K562 (cell line): ENCODE data around the gene PLEKHM3. TPM values are rescaled to one million over a fixed set of nuclear protein-coding genes. Genes with fewer than 3 reads are reported as not detected.

Source experiments
- ARID1B ChIP-seq: fragments of 450-650 bp; IDR thresholded peaks from 2 replicates; pipeline ENCODE4 v1.6.1; 2016; ENCODE audit warnings: antibody characterized with exemption, mild to moderate bottlenecking, inconsistent platforms
- ATF7 ChIP-seq: fragments of 450-650 bp; IDR thresholded peaks from 2 replicates; pipeline ENCODE4 v1.7.1; 2014; ENCODE audit warnings: mild to moderate bottlenecking, moderate library complexity
- CC2D1A ChIP-seq: fragments of 450-650 bp; IDR thresholded peaks from 2 replicates; pipeline ENCODE4 v1.6.1; 2017; ENCODE audit warnings: mild to moderate bottlenecking
- CHAMP1 ChIP-seq: fragments of 450-650 bp; IDR thresholded peaks from 2 replicates; pipeline ENCODE4 v1.6.1; 2016; ENCODE audit warnings: mild to moderate bottlenecking
- FUS ChIP-seq: fragments of 200-400 bp; formaldehyde crosslinking; optimal IDR thresholded peaks from 2 replicates; pipeline ENCODE3; 2017; ENCODE audit warnings: low read depth, low read length
- GATA2 ChIP-seq: sonication (generic); formaldehyde crosslinking; IDR thresholded peaks from 2 replicates; pipeline ENCODE4 v1.4.0; 2020; ENCODE audit warnings: mild to moderate bottlenecking, missing genetic modification reagents
- GTF2A2 ChIP-seq: IDR thresholded peaks from 2 replicates; pipeline ENCODE4 v1.6.1; 2016; ENCODE audit warnings: mild to moderate bottlenecking, missing genetic modification characterization, missing compliant biosample characterization
- ID3 ChIP-seq, 2 experiments: fragments of 250-450 bp in 1 of 2; fragments of 450-650 bp in 1 of 2; sonication (Bioruptor Pico) in 1 of 2; IDR thresholded peaks; 2 replicates each; pipeline versions ENCODE4 v1.6.1 to v1.8.0; 2016 to 2021; ENCODE audit warnings: mild to moderate bottlenecking in 2 of 2, moderate library complexity in 2 of 2, missing compliant biosample characterization in 1 of 2, missing genetic modification characterization in 1 of 2
- KDM1A ChIP-seq, 2 experiments: fragments of 450-650 bp; IDR thresholded peaks; 2 replicates each; pipeline ENCODE4 v1.6.1; 2016; ENCODE audit warnings: mild to moderate bottlenecking in 2 of 2
- MYC ChIP-seq, 2 experiments: fragments of 250-450 bp in 1 of 2; sonication (Bioruptor Pico) in 1 of 2; IDR thresholded peaks; 2 replicates each; pipeline versions ENCODE4 v1.5.1 to v1.6.1; 2012 to 2021; ENCODE audit warnings: low read depth in 2 of 2, borderline replicate concordance in 1 of 2, improper control_type of control experiment in 1 of 2, low read length in 1 of 2, mild to moderate bottlenecking in 1 of 2, moderate library complexity in 1 of 2
- NFIC ChIP-seq: fragments of 450-650 bp; IDR thresholded peaks from 2 replicates; pipeline ENCODE4 v1.6.1; 2017; ENCODE audit warnings: mild to moderate bottlenecking, inconsistent platforms
- PHB ChIP-seq: fragments of 250-450 bp; sonication (Bioruptor Pico); IDR thresholded peaks from 2 replicates; pipeline ENCODE4 v1.5.0; 2021
- PHF8 ChIP-seq: fragments of 200-600 bp; sonication (generic); IDR thresholded peaks from 2 replicates; pipeline ENCODE4 v1.6.1; 2012; ENCODE audit warnings: mixed run types, mild to moderate bottlenecking, inconsistent platforms, low read length, moderate library complexity, borderline replicate concordance
- PKNOX1 ChIP-seq: fragments of 450-650 bp; IDR thresholded peaks from 2 replicates; pipeline ENCODE4 v1.6.1; 2016
- TCF7L2 ChIP-seq: fragments of 150-350 bp; IDR thresholded peaks from 2 replicates; pipeline ENCODE4 v1.6.1; 2016; ENCODE audit warnings: low read depth, mild to moderate bottlenecking, low read length, moderate library complexity
- ZBTB11 ChIP-seq, 3 experiments: fragments of 200-800 bp in 1 of 3; fragments of 250-450 bp in 1 of 3; fragments of 450-650 bp in 1 of 3; sonication (Bioruptor Pico) in 1 of 3; sonication (Bioruptor generic) in 1 of 3; formaldehyde crosslinking in 1 of 3; IDR thresholded peaks; 2 replicates each; pipeline versions ENCODE4 v1.6.1 to v1.8.0; 2016 to 2022; ENCODE audit warnings: mild to moderate bottlenecking in 2 of 3, missing genetic modification characterization in 2 of 3, missing compliant biosample characterization in 1 of 3, moderate library complexity in 1 of 3
- ZEB2 ChIP-seq: fragments of 450-650 bp; IDR thresholded peaks from 2 replicates; pipeline ENCODE4 v1.6.1; 2016
- ZNF583 ChIP-seq: fragments of 250-450 bp; sonication (Bioruptor Pico); IDR thresholded peaks from 2 replicates; pipeline ENCODE4 v1.4.0; 2020
- ZNF644 ChIP-seq: fragments of 200-800 bp; sonication (Bioruptor generic); IDR thresholded peaks from 2 replicates; pipeline ENCODE4 v1.6.1; 2016; ENCODE audit warnings: low read depth, missing genetic modification characterization, missing compliant biosample characterization
- polyA plus RNA-seq, 8 experiments: library from polyadenylated mRNA; depleted of rRNA in 4 of 8; stranded (reverse) in 5 of 8; unstranded in 3 of 8; fragments of >200 nt; fragmentation: Nextera tagmentation in 2 of 8; fragmentation: Illumina TruSeq in 1 of 8; extraction: Ambion mirVana in 2 of 8; extraction: Trizol in 1 of 8; gene quantifications; 2 replicates each; pipeline versions ENCODE4 v1.2.1 to v1.2.3, GENCODE V29; 2011 to 2014; ENCODE audit warnings: inconsistent platforms in 1 of 8, missing spikeins in 1 of 8
- total RNA-seq, 7 experiments: library from RNA; depleted of rRNA in 6 of 7; stranded (reverse); fragments of >200 nt in 6 of 7; fragmentation: Illumina TruSeq in 2 of 7; extraction: Trizol in 2 of 7; gene quantifications; 2 replicates each; pipeline versions ENCODE4 v1.2.1 to v1.2.3, GENCODE V29; 2011 to 2021; ENCODE audit warnings: low replicate concordance in 1 of 7

PLEKHM3 gene
- total and polyA plus RNA-seq, 9 of the 15 experiments (the other 6 are each of a cell fraction or from before 2014, with no cell fraction given), result 0.24 to 1.6 (median 1.0) TPM

GRCh38 chr2:208033701-208034502 is 8.6 kb upstream of the PLEKHM3 start (continued):
- TF ChIP-seq CHAMP1 (peak; percentile 80), CC2D1A (peak; percentile 55; the same call in 1 of the 2 replicates), PKNOX1 (peak; percentile 53), MYC (IDR thresholded peaks at IDR 0.05; ENCODE audit: low read depth, low read length) (peak; percentile 13; the same call in 1 of the 2 replicates), MYC (CRISPR knock-in tag; IDR thresholded peaks at IDR 0.05; ENCODE audit: borderline replicate concordance, low read depth) (no peak), FUS (no peak), ZNF644 (no peak), ZBTB11 (CRISPR knock-in tag; IDR thresholded peaks at IDR 0.05) (0 out of 6 replicates have a peak, but pooled peaks of 1 of the 3 experiments have one; percentile 22), GTF2A2 (tag) (no peak), ARID1B (peak; percentile 37; the same call in 1 of the 2 replicates), GATA2 (CRISPR knock-in tag) (0 out of 2 replicates have a peak, but pooled peaks have one; percentile 15), ATF7 (peak; percentile 95), PHF8 (no peak), KDM1A (IDR thresholded peaks at IDR 0.05) (peak in 1 of 2 experiments; percentile 27; a peak in 1 of 4 replicates), ID3 (CRISPR knock-in tag; IDR thresholded peaks at IDR 0.05) (no peak), ID3 (tag; IDR thresholded peaks at IDR 0.05) (peak; percentile 61; the same call in 1 of the 2 replicates), ZNF583 (CRISPR knock-in tag) (no peak), PHB (CRISPR knock-in tag) (no peak), NFIC (peak; percentile 88), ZEB2 (peak; percentile 76), TCF7L2 (no peak)
